ENCODE results near the gene SNX8.

Gene SNX8

GRCh38 chr7:2203766-2204300, 110.4 kb downstream of the SNX8 start:
- H3K27ac ChIP-seq: no peak overlapping the region
- TF ChIP-seq CTCF (conservative IDR thresholded peaks at IDR 0.05): no peak

GRCh38 chr7:2202901-2203765, 111.1 kb downstream of the SNX8 start:
- TF ChIP-seq CTCF (conservative IDR thresholded peaks at IDR 0.05): no peak
- no peak overlapping the region for H3K27ac ChIP-seq

GRCh38 chr7:2202361-2202761, 111.9 kb downstream of the SNX8 start:
- TF ChIP-seq CTCF (conservative IDR thresholded peaks at IDR 0.05): no peak
- H3K27ac ChIP-seq: no peak overlapping the region
